SJSA1 (cell line): Measurements from ENCODE around the gene B3GNT3. TPM values are rescaled to one million over a fixed set of nuclear protein-coding genes. Genes with fewer than 3 reads are reported as not detected.

Experiments
- DNase-seq, 2 experiments: peaks; one replicate each; pipeline ENCODE4 v3.0.0-alpha.2; 2015 to 2020; ENCODE audit warnings: low spot score in 2 of 2, low read depth in 1 of 2
- H3K27ac ChIP-seq: fragments of 250-450 bp; sonication (Bioruptor Pico); 2 replicates; pipeline ENCODE4 v1.5.1; 2020; ENCODE audit warnings: mild to moderate bottlenecking, moderate library complexity
- H3K27me3 ChIP-seq: fragments of 250-450 bp; sonication (Bioruptor Pico); replicated peaks from 2 replicates; pipeline ENCODE4 v1.5.1; 2020; ENCODE audit warnings: mild to moderate bottlenecking, moderate library complexity
- H3K36me3 ChIP-seq: fragments of 250-450 bp; sonication (Bioruptor Pico); 2 replicates; pipeline ENCODE4 v1.5.1; 2020; ENCODE audit warnings: mild to moderate bottlenecking
- H3K4me1 ChIP-seq: fragments of 250-450 bp; sonication (Bioruptor Pico); replicated peaks from 2 replicates; pipeline ENCODE4 v1.6.1; 2021; ENCODE audit warnings: mild to moderate bottlenecking
- H3K4me3 ChIP-seq: fragments of 250-450 bp; sonication (Bioruptor Pico); 2 replicates; pipeline ENCODE4 v1.5.1; 2020; ENCODE audit warnings: mild to moderate bottlenecking
- H3K9me3 ChIP-seq: fragments of 250-450 bp; sonication (Bioruptor Pico); replicated peaks from 2 replicates; pipeline ENCODE4 v1.5.1; 2020; ENCODE audit warnings: mild to moderate bottlenecking
- total RNA-seq: library from RNA; depleted of rRNA; stranded (reverse); fragments of >200 nt; shearing (Covaris generic); gene quantifications from 2 replicates; pipeline ENCODE4 v1.2.3, GENCODE V29; 2014; rRNA removed

B3GNT3 gene
- total RNA-seq, 1 experiment from 2014 or later: not detected

DNA sequence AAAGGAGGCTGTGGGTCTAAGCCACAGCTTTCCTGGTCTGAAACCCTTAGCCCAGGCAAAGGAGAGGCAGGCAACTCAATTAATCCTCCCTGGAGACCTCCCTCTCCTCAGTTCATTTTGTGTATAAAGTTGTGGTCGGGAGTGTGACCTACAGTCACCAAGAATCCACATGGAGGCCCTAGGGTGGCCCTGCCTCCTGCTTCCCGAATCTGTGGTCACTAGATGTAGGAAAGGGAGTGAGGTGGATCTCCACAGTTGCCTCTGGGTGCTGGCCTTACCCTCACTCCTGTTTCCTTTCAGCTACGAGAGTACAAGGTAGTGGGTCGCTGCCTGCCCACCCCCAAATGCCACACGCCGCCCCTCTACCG, 66.0 kb downstream of the B3GNT3 start:
- DNase-seq: no peak
- Histone ChIP-seq H3K9me3 (no peaks in the 10 kb centered on the region), H3K4me3 (peak overlapping the region; percentile 89), H3K4me1 (peaks cover 11% of the 10 kb centered on the region), H3K36me3 (peaks cover 63% of the 10 kb centered on the region), H3K27ac (no peak overlapping the region), H3K27me3 (0 out of 2 replicates have a peak, but pooled peaks cover 2% of the 10 kb centered on the region)

DNA sequence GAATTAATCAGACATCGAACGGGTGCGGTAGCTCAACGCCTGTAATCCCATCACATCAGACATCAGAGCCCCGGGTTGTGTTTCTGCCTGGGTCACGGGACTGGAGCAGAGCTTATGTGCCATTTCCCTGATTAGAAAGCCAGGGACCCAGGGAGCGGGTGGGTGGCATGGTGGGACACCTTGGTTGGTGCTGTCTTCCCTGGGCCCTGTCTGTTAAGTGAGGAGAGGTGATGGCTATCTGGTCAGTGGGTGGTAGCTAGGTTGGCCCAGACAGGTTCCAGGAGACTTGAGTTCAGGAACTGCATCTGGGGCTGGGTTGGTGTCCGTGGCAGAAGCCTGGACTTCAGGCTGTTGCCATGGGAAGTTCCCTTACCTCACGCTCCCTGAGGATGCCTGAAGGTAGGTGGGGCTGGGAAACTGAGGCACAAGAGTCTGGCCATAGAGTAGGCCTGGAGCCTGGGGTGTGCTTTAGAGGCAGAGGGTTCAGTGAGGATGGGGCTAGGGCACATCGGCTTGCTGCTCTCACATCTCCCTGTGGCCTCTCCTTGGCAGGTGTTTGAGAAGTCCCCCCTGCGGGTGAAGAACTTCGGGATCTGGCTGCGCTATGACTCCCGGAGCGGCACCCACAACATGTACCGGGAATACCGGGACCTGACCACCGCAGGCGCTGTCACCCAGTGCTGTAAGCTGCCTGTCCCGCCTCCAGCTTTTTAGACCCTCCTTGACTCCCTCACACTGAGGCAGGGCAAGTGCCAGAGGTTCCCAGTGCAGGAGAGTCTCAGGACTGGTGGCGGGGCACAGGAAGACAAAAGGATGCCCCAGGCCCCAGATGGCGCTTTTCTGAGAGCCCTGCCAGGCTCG, 66.8 kb downstream of the B3GNT3 start:
- Histone ChIP-seq H3K27me3 (0 out of 2 replicates have a peak, but pooled peaks cover 2% of the 10 kb centered on the region), H3K36me3 (peaks cover 65% of the 10 kb centered on the region), H3K27ac (no peak overlapping the region), H3K4me3 (peak overlapping the region; percentile 89), H3K4me1 (peaks cover 11% of the 10 kb centered on the region), H3K9me3 (no peaks in the 10 kb centered on the region)
- no peak for DNase-seq

DNA sequence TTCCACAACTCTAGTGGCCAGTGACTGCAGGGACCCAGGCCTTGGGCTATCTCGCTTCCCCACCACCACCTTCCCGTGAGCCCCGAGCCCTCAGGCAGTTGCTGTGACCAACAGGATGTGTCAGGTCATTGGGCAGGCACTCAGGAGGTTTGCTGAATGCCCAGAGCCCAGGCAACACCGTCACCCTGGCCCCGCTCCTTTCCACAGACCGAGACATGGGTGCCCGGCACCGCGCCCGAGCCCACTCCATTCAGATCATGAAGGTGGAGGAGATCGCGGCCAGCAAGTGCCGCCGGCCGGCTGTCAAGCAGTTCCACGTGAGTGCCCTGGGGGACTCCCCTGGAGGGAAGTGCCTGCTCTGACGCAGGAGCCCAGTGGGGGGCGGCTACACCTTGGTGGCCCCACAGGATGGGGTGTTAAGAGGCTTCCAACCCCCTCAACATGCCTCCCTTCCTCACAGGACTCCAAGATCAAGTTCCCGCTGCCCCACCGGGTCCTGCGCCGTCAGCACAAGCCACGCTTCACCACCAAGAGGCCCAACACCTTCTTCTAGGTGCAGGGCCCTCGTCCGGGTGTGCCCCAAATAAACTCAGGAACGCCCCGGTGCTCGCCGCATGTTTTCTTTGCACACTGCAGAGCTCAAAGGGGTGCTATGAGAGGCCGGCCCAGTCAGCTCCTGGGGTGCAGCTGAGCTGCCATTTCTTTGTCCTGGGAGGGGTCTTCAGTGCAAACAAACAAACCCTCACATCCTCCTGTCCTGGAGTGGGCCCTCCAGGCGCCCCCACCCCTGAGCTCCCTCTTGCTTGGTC, 68.0 kb downstream of the B3GNT3 start:
- peaks cover 65% of the 10 kb centered on the region for H3K36me3 ChIP-seq
- DNase-seq: no peak
- no peak overlapping the region for H3K27ac ChIP-seq
- peaks cover 11% of the 10 kb centered on the region for H3K4me1 ChIP-seq
- no peak overlapping the region for H3K4me3 ChIP-seq
- no peaks in the 10 kb centered on the region for H3K9me3 ChIP-seq
- 0 out of 2 replicates have a peak, but pooled peaks cover 2% of the 10 kb centered on the region for H3K27me3 ChIP-seq

Other genes with a start within 250 kb of the B3GNT3 start
- gene COLGALT1, start 239.5 kb upstream of the B3GNT3 start, total RNA-seq: 73.9 and 114 TPM in 2 replicates
- gene UNC13A, start 106.8 kb upstream of the B3GNT3 start, total RNA-seq: not detected in 2 replicates
- gene MAP1S, start 75.7 kb upstream of the B3GNT3 start, total RNA-seq: 8.1 and 9.0 TPM in 2 replicates
- gene FCHO1, start 43.7 kb upstream of the B3GNT3 start, total RNA-seq: 0.63 TPM in 1 of 2 replicates, not detected in the other
- not detected in 2 replicates for gene INSL3, start 26.4 kb downstream of the B3GNT3 start, total RNA-seq
- gene JAK3, start 52.8 kb downstream of the B3GNT3 start, total RNA-seq: 5.4 and 6.9 TPM in 2 replicates
- gene RPL18A, start 64.8 kb downstream of the B3GNT3 start, total RNA-seq: 821 and 921 TPM in 2 replicates
- gene SLC5A5, start 76.8 kb downstream of the B3GNT3 start, total RNA-seq: not detected in 2 replicates
- gene CCDC124, start 137.9 kb downstream of the B3GNT3 start, total RNA-seq: 41.1 and 55.2 TPM in 2 replicates
- gene KCNN1, start 172.0 kb downstream of the B3GNT3 start, total RNA-seq: not detected in 2 replicates
- 21.4 and 41.9 TPM in 2 replicates for gene ARRDC2, start 213.0 kb downstream of the B3GNT3 start, total RNA-seq